GM19239 (cell line): ENCODE measurements around the gene HTT-AS.

Source experiments
- DNase-seq: peaks from one replicate; pipeline ENCODE4 v3.0.0; 2011; ENCODE audit warnings: low spot score; ENCODE audit not compliant: insufficient read length
- FAIRE-seq: peaks from 2 replicates; lab custom pipeline; 2011; peaks lifted over from hg19 to GRCh38; lab: Jason Lieb, UNC

Gene HTT-AS

DNA sequence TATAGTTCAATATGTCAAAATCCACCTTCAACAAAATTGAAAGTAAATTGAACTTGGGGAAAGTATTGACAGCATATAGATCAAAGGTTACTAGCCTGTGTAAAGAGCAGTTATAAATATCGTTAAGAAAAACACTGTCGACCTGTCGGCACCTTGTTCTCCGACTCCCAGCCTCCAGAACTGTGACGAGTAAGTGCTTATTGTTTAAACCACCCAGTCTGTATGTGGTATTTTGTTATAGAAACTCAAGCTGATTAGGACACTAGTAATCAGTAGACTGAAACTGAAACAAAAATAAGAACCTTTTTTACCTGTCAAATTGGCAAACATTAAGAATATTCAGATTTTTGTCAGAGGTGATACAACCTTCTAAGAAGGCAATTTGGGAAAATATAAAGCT lies 17.1 kb upstream of the HTT-AS start:
- no peak for FAIRE-seq
- no peak for DNase-seq

- FAIRE-seq = no peak
- DNase-seq = no peak
These were observed 12.9 kb upstream of the HTT-AS start for GRCh38 chr4:3087115-3087797.

DNA sequence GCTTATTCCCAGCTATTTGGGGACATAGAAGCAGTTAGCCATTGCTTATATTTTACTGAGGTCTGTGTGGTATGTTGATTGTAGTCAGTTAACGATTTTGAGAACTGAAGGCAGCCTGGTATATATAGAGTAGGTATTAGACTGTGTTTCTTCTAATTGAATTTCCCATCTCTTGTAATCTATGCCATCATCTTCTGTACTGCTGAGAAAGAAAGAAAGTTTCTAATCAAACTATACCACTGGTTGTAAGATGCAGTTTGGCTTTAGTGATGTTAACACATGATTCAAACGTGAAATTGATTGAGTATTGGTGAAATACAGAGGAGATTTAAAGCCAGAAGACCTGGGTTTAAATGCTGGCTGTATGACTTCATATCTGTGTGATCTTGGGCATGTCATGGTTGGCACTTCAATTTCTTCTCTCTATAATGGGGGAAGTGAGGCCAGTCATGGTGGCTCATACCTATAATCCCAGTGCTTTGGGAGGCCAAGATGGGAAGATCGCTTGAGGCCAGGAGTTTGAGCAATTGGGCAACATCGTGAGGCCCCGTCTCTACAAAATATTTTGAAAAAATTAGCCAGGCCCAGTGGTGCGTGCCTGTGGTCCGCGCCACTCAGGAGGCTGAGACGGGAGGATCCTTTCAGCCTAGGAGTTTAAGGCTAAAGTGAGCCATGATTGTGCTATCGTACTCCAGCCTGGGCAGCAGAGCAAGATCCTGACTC lies 11.8 kb upstream of the HTT-AS start:
- FAIRE-seq (no peak), DNase-seq (no peak)

GRCh38 chr4:3083732-3084131 lies 9.4 kb upstream of the HTT-AS start:
- no peak for FAIRE-seq
- no peak for DNase-seq

GRCh38 chr4:3082925-3083515 lies 8.7 kb upstream of the HTT-AS start:
- DNase-seq (no peak), FAIRE-seq (no peak)

DNA sequence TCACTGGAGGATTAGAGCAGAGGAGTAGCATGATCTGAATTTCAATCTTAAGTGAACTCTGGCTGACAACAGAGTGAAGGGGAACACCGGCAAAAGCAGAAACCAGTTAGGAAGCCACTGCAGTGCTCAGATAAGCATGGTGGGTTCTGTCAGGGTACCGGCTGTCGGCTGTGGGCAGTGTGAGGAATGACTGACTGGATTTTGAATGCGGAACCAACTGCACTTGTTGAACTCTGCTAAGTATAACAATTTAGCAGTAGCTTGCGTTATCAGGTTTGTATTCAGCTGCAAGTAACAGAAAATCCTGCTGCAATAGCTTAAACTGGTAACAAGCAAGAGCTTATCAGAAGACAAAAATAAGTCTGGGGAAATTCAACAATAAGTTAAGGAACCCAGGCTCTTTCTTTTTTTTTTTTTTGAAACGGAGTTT lies 5.4 kb upstream of the HTT-AS start:
- peak; percentile 44 for FAIRE-seq

DNA sequence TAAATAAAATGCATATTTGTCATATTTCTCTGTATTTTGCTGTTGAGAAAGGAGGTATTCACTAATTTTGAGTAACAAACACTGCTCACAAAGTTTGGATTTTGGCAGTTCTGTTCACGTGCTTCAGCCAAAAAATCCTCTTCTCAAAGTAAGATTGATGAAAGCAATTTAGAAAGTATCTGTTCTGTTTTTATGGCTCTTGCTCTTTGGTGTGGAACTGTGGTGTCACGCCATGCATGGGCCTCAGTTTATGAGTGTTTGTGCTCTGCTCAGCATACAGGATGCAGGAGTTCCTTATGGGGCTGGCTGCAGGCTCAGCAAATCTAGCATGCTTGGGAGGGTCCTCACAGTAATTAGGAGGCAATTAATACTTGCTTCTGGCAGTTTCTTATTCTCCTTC lies 3.5 kb upstream of the HTT-AS start:
- FAIRE-seq = peak; percentile 84
- DNase-seq = peak; percentile 41

More for the DNA sequence above, 5.4 kb upstream of the HTT-AS start:
- DNase-seq = no peak

DNA sequence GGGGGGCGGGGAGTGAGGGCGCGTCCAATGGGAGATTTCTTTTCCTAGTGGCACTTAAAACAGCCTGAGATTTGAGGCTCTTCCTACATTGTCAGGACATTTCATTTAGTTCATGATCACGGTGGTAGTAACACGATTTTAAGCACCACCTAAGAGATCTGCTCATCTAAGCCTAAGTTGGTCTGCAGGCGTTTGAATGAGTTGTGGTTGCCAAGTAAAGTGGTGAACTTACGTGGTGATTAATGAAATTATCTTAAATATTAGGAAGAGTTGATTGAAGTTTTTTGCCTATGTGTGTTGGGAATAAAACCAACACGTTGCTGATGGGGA lies 1.3 kb upstream of the HTT-AS start:
- DNase-seq (no peak), FAIRE-seq (peak; percentile 60)

- peak; percentile 84 for FAIRE-seq
- DNase-seq = no peak
These were observed 711 bp upstream of the HTT-AS start for GRCh38 chr4:3074846-3075651.

GRCh38 chr4:3073158-3074077 lies 920 bp downstream of the HTT-AS start:
- DNase-seq (no peak), FAIRE-seq (peak; percentile 14)

DNA sequence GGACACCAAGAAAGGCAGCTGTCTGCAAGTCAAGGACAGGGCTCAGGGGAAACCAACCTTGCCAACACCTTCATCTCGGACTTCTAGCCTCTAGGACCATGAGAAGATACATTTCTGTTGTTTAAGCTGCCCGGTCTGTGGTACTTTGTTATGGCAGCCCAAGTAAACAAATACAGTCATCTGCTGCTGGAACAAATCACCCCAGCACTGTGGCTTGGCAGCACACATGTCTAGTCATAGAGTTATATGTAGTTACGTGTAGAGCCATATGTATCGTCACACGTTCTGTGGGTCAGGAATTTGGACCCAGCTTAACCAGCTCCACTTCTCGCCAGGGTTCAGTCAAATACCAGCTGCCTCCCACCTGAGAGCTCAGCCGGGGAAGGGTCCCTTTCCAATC lies 2.5 kb downstream of the HTT-AS start:
- DNase-seq (no peak), FAIRE-seq (no peak)

DNA sequence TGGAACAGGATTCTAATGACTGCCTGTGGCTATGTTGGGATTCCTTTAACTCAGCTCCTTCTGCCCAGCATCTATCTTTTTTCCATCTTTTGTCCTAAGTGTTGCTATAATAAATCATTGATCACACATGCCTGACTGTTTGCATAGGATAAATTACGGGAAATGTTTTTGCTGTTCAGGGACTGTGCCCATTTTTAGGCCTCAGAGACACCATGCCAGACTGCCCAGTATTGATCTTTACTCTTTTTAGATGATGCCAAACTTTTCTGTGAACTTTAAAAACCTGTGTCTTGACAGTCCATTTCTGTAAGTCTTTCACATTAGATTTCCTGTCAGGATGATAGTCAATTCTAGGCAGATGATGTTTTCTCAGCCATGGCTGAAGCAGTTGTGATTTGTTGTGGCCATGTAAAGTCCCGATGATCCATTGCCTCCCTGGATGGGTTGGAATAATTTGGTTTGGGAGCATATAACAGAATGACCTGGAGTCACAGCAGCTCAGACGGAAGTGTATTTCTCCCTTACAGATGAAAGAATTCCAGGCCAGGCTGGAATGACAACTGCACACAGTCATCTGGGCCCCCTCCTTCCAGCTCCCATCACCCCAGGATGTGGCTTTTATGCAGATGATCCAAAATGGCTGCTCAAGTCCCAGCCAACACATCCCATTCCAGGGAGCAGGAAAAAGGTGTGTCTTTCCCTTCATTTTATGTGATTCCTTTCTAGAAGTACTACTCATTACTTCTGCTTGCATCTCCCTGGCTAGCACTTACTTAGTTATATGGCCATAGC lies 3.4 kb downstream of the HTT-AS start:
- FAIRE-seq = no peak

DNA sequence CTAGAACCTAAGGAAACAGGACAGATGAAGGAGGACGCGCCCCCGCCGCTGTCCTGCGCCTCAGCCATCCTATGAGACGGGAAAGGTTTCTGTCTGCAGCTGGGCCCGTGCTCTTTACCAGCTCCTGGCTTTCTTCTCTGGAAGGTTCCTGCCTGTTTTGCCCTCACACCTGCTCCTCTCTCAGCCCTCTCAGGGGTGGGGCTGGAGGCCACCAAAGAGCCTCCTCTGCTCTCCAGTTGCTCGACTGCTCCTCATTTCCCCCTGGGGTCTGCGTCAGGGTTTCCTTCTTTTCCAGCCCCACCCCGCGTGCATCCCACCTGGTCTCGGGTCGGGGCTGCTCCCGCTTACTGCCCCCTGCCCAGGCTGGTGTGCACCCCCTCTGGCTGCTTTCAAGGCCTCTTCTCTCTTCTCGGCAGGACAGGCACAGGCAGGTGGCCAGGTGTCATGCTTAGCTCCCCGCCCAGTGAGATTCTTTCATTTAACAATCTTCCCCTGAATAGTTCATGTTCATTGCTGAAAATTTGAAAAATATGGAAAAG lies 4.6 kb downstream of the HTT-AS start:
- FAIRE-seq = no peak
- no peak for DNase-seq

More for the DNA sequence above, 3.4 kb downstream of the HTT-AS start:
- no peak for DNase-seq

DNA sequence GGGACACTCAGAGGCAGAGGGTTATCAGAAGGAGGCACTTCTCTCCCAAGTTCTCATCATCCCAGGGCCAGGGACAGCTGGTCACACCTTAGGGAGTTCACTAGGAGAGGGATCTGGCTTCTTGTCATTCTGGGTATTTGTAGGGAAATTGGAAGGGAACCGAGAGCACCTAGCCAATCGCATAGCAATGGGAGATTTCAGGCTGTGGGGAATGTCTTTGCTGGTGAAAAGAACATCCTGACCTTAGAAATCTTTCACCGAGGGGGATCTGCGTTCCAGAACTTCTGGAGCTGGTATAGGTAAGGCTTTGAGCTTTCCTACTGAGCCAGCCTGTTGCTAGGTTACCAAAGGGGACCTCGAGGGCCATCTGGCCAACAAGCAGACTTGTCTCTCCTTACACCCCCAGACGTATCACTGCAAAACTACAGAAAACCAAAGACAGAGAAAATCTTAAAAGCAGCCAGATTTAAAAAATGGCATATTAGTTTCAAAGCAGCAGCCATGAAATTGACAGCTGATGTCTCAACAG lies 6.8 kb downstream of the HTT-AS start:
- DNase-seq (no peak), FAIRE-seq (no peak)

- FAIRE-seq (no peak), DNase-seq (no peak)
These were observed 7.4 kb downstream of the HTT-AS start for GRCh38 chr4:3066836-3067400.

GRCh38 chr4:3065551-3065950 lies 8.8 kb downstream of the HTT-AS start:
- no peak for FAIRE-seq
- no peak for DNase-seq

DNA sequence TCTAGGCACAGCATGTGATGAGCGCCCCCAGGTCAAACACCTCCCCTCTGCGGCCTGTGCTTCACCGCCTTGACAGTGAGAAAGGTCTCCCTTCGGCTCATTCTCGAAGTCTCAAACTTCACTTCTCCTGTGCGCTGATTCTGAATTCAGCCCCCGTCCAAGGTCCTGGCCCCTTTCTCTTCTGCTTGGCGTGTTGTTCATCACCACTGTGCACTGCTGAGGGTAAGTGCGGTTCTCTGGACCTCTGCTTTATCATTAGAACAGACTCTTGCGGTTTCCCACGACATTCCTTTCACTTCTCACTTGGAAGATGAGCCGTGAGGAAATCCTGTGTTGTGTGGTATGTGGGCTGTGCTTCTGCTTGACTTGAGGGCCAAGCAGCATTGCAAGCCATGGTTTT lies 11.9 kb downstream of the HTT-AS start:
- DNase-seq (no peak), FAIRE-seq (no peak)

- DNase-seq = no peak
- no peak for FAIRE-seq
These were observed 13.4 kb downstream of the HTT-AS start for GRCh38 chr4:3060946-3061345.
